Measurements from ENCODE around the gene CIC. TPM values are rescaled to one million over a fixed set of nuclear protein-coding genes. Genes with fewer than 3 reads are reported as not detected.

Gene CIC
- total RNA-seq, 1 experiment from 2014 or later: 54.0 TPM

DNA sequence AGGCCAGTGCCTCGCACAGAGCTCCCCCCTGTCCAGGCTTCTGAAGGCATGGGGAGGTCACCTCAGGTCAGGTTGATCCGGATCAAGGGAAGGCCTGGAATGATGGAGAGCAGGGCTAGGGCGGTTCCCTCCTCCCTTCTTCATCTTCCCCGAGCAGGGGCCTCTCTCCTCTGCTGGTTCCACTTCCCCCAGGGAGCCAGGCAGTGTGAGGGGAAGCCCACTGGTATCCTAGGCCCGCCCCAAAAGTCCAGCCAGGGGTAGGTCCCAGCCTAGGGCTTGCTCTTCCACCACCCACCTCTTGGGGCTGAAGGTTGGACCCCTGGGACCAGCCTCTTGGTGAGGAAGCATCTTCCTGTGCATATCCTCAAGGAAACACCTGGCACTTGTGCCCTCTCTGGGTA is 16.5 kb downstream of the CIC start:
- Histone ChIP-seq H2BK20ac (ENCODE audit: low read depth, low read length, poor library complexity, severe bottlenecking) (no peak overlapping the region), H2BK5ac (ENCODE audit: insufficient read length, low read length) (no peak overlapping the region), H4K8ac (replicated peaks; ENCODE audit: insufficient read length, low read depth, low read length) (no peak overlapping the region), H2BK12ac (ENCODE audit: insufficient read length, low read depth, low read length) (no peak overlapping the region), H3K4me1 (ENCODE audit: insufficient read depth, low read length) (peaks cover 8% of the 10 kb centered on the region; the same call in 1 of the 2 replicates), H3K9ac (ENCODE audit: extremely low read depth, insufficient read length, low read length) (no peak overlapping the region), H3K9me3 (ENCODE audit: control insufficient read depth, low read depth, low read length) (no peaks in the 10 kb centered on the region), H2BK120ac (ENCODE audit: low read depth, low read length, poor library complexity, severe bottlenecking) (no peak overlapping the region), H2AK5ac (ENCODE audit: insufficient read length, low read length) (no peak overlapping the region), H3K79me1 (ENCODE audit: insufficient read depth, low read depth, low read length, poor library complexity, severe bottlenecking) (peaks cover 11% of the 10 kb centered on the region), H4K20me1 (ENCODE audit: control insufficient read depth, insufficient read depth, insufficient read length) (peaks cover 3% of the 10 kb centered on the region), H3K23ac (ENCODE audit: insufficient read length, low read depth, low read length) (no peak overlapping the region), H2BK15ac (ENCODE audit: low read depth, low read length) (no peak overlapping the region), H3K23me2 (ENCODE audit: insufficient read length, low read depth, low read length, poor library complexity, severe bottlenecking) (peaks cover 19% of the 10 kb centered on the region), H3K79me2 (ENCODE audit: insufficient read depth, low read length) (peaks cover 3% of the 10 kb centered on the region; the same call in 1 of the 2 replicates), H2AFZ (ENCODE audit: low read length) (no peak overlapping the region), H4K5ac (ENCODE audit: insufficient read length, low read depth, low read length) (no peak overlapping the region), H3K4me2 (ENCODE audit: insufficient read depth, insufficient read length, low read length) (peak overlapping the region; percentile 83), H3K14ac (ENCODE audit: insufficient read depth, low read length) (no peak overlapping the region), H3K56ac (ENCODE audit: insufficient read length, low read depth, low read length) (no peak overlapping the region), H3K18ac (ENCODE audit: insufficient read length, low read depth, low read length) (no peak overlapping the region), H4K91ac (ENCODE audit: insufficient read length, low read depth, low read length) (no peak overlapping the region), H3K4ac (ENCODE audit: low read depth, low read length) (no peak overlapping the region), H3T11ph (ENCODE audit: low read length) (no peak overlapping the region), H3K27me3 (ENCODE audit: insufficient read depth, low read length) (no peaks in the 10 kb centered on the region), H3K27ac (ENCODE audit: insufficient read length, low read depth, low read length) (no peak overlapping the region)
- Mint-ChIP-seq H3K36me3 (ENCODE audit: insufficient read depth in 1 of 3, low read depth in 3 of 3) (peaks cover 10 to 34% (median 34%) of the 10 kb centered on the region in 3 experiments), H3K27me3 (ENCODE audit: low read depth) (no peaks in the 10 kb centered on the region; the same call in 1 of the 2 replicates), H3K27ac (peak overlapping the region in 1 of 3 experiments; percentile 46; a peak in 1 of 7 replicates), H3K9me3 (no peaks in the 10 kb centered on the region), H3K4me3 (peak overlapping the region; percentile 82 to 89), H3K4me1 (peaks cover 26 to 39% of the 10 kb centered on the region in 2 experiments)
- WGBS (ENCODE audit: extremely low coverage, insufficient read length, low lambda C conversion rate): no CpG with 5 or more reads among the region's 5 CpGs
- TF ChIP-seq, protein P1, sequence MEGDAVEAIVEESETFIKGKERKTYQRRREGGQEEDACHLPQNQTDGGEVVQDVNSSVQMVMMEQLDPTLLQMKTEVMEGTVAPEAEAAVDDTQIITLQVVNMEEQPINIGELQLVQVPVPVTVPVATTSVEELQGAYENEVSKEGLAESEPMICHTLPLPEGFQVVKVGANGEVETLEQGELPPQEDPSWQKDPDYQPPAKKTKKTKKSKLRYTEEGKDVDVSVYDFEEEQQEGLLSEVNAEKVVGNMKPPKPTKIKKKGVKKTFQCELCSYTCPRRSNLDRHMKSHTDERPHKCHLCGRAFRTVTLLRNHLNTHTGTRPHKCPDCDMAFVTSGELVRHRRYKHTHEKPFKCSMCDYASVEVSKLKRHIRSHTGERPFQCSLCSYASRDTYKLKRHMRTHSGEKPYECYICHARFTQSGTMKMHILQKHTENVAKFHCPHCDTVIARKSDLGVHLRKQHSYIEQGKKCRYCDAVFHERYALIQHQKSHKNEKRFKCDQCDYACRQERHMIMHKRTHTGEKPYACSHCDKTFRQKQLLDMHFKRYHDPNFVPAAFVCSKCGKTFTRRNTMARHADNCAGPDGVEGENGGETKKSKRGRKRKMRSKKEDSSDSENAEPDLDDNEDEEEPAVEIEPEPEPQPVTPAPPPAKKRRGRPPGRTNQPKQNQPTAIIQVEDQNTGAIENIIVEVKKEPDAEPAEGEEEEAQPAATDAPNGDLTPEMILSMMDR (conservative IDR thresholded peaks at IDR 0.05): no peak
- DNase-seq: peak; percentile 24
